ENCODE data around the gene SCN1B. TPM values are rescaled to one million over a fixed set of nuclear protein-coding genes. Genes with fewer than 3 reads are reported as not detected.
"Not testable (repeated sequence)": the region's sequence is repeated elsewhere in the genome, so short reads cannot be mapped to it uniquely, and the experiment has no call there.

Gene SCN1B
- total RNA-seq, 1 donor from 2014 or later: 4.5 TPM

- DNase-seq (ENCODE audit: low spot score) (no peak), ATAC-seq (no peak)
Observed at GRCh38 chr19:35000647-35001501, 29.4 kb upstream of the SCN1B start.

- ATAC-seq (no peak), DNase-seq (ENCODE audit: low spot score) (no peak)
Observed at GRCh38 chr19:35002037-35002535, 28.2 kb upstream of the SCN1B start.

GRCh38 chr19:35004517-35005255 is 25.6 kb upstream of the SCN1B start:
- DNase-seq (ENCODE audit: low spot score) (no peak), ATAC-seq (no peak)

GRCh38 chr19:35005256-35005977 is 24.9 kb upstream of the SCN1B start:
- ATAC-seq: peak; percentile 40
- no peak for DNase-seq (ENCODE audit: low spot score)

- not testable (repeated sequence) for ATAC-seq
Observed at GRCh38 chr19:35006007-35006341, 24.3 kb upstream of the SCN1B start.

GRCh38 chr19:35006342-35006998 is 23.8 kb upstream of the SCN1B start:
- DNase-seq (ENCODE audit: low spot score) (no peak), ATAC-seq (peak; percentile 57)

More at GRCh38 chr19:35006007-35006341, 24.3 kb upstream of the SCN1B start:
- DNase-seq (ENCODE audit: low spot score): not testable (repeated sequence)

- ATAC-seq (no peak), DNase-seq (ENCODE audit: low spot score) (no peak)
Observed at GRCh38 chr19:35006999-35007365, 23.3 kb upstream of the SCN1B start.

GRCh38 chr19:35007427-35007826 is 22.8 kb upstream of the SCN1B start:
- not testable (repeated sequence) for DNase-seq (ENCODE audit: low spot score); ATAC-seq

GRCh38 chr19:35008891-35009341 is 21.4 kb upstream of the SCN1B start:
- no peak for ATAC-seq
- DNase-seq (ENCODE audit: low spot score): no peak

GRCh38 chr19:35009424-35010415 is 20.6 kb upstream of the SCN1B start:
- DNase-seq (ENCODE audit: low spot score) (no peak), ATAC-seq (no peak)

- no peak for ATAC-seq
- DNase-seq (ENCODE audit: low spot score): no peak
Observed at GRCh38 chr19:35011091-35011689, 19.1 kb upstream of the SCN1B start.

GRCh38 chr19:35011737-35012682 is 18.3 kb upstream of the SCN1B start:
- ATAC-seq: no peak
- DNase-seq (ENCODE audit: low spot score): no peak

- DNase-seq (ENCODE audit: low spot score) (peak; percentile 79), ATAC-seq (peak; percentile 94)
Observed at GRCh38 chr19:35013041-35013819, 17.0 kb upstream of the SCN1B start.

GRCh38 chr19:35013820-35014754 is 16.2 kb upstream of the SCN1B start:
- DNase-seq (ENCODE audit: low spot score) (no peak), ATAC-seq (no peak)

- not testable (repeated sequence) for DNase-seq (ENCODE audit: low spot score); ATAC-seq
Observed at GRCh38 chr19:35014774-35015173, 15.5 kb upstream of the SCN1B start.
